Neural progenitor cell (in vitro differentiated cells): ENCODE results near the gene ALDH3B2. TPM values are rescaled to one million over a fixed set of nuclear protein-coding genes. Genes with fewer than 3 reads are reported as not detected.

Experiments
- DNase-seq: peaks from one replicate; pipeline ENCODE4 v3.0.0-alpha.2; 2016; ENCODE audit warnings: low spot score
- H2AFZ ChIP-seq: fragments of 200-600 bp; sonication (generic); replicated peaks from 2 replicates; pipeline ENCODE4 v1.6.1; 2016; ENCODE audit warnings: antibody characterized with exemption
- H3F3A ChIP-seq: fragments of 200-600 bp; sonication (generic); 2 replicates; pipeline ENCODE4 v1.6.1; 2016; ENCODE audit warnings: antibody characterized with exemption, low read depth
- H3K27ac ChIP-seq: fragments of 200-600 bp; sonication (generic); 2 replicates; pipeline ENCODE4 v1.5.1; 2016; ENCODE audit warnings: mild to moderate bottlenecking
- H3K27me3 ChIP-seq: fragments of 200-600 bp; sonication (generic); 2 replicates; pipeline ENCODE4 v1.6.1; 2016; ENCODE audit warnings: mild to moderate bottlenecking, moderate library complexity
- H3K36me3 ChIP-seq: fragments of 200-600 bp; sonication (generic); 2 replicates; pipeline ENCODE4 v1.5.1; 2016
- H3K4me1 ChIP-seq: fragments of 200-600 bp; sonication (generic); 2 replicates; pipeline ENCODE4 v1.6.1; 2016; ENCODE audit warnings: mixed run types
- H3K4me2 ChIP-seq: fragments of 200-600 bp; sonication (generic); 2 replicates; pipeline ENCODE4 v1.6.1; 2016
- H3K4me3 ChIP-seq: fragments of 200-600 bp; sonication (generic); 2 replicates; pipeline ENCODE4 v1.5.1; 2016
- H3K79me2 ChIP-seq: fragments of 200-600 bp; sonication (generic); 2 replicates; pipeline ENCODE4 v1.6.1; 2016; ENCODE audit warnings: low read depth
- H3K9ac ChIP-seq: fragments of 200-600 bp; sonication (generic); 2 replicates; pipeline ENCODE4 v1.6.1; 2016
- H3K9me3 ChIP-seq: fragments of 200-600 bp; sonication (generic); 2 replicates; pipeline ENCODE4 v1.5.1; 2016; ENCODE audit warnings: low read depth
- H4K20me1 ChIP-seq: fragments of 200-600 bp; sonication (generic); 2 replicates; pipeline ENCODE4 v1.6.1; 2016; ENCODE audit warnings: low read depth
- H3K27ac Mint-ChIP-seq: 3 replicates; pipeline ENCODE4 v1.8.0; 2021; ENCODE audit warnings: mixed read lengths
- H3K27me3 Mint-ChIP-seq: 2 replicates; pipeline ENCODE4 v1.8.0; 2022; ENCODE audit warnings: low read depth, mild to moderate bottlenecking, inconsistent platforms, moderate library complexity, mixed read lengths; ENCODE audit not compliant: insufficient read depth
- H3K36me3 Mint-ChIP-seq: 3 replicates; pipeline ENCODE4 v1.8.0; 2021; ENCODE audit warnings: mixed read lengths
- H3K4me1 Mint-ChIP-seq: 3 replicates; pipeline ENCODE4 v1.8.0; 2021; ENCODE audit warnings: mixed read lengths
- H3K4me3 Mint-ChIP-seq: 3 replicates; pipeline ENCODE4 v1.8.0; 2021; ENCODE audit warnings: mild to moderate bottlenecking, moderate library complexity, mixed read lengths
- H3K9me3 Mint-ChIP-seq: 3 replicates; pipeline ENCODE4 v1.8.0; 2020; ENCODE audit warnings: mixed read lengths
- EZH2 ChIP-seq: fragments of 200-600 bp; sonication (generic); IDR thresholded peaks from 2 replicates; pipeline ENCODE4 v1.6.1; 2017; ENCODE audit warnings: antibody characterized with exemption, mild to moderate bottlenecking, moderate library complexity
- EZH2phosphoT487 ChIP-seq: fragments of 200-600 bp; sonication (generic); IDR thresholded peaks from 2 replicates; pipeline ENCODE4 v1.6.1; 2017; ENCODE audit warnings: antibody characterized with exemption
- total RNA-seq: library from RNA; depleted of rRNA; stranded (reverse); fragments of >200 nt; gene quantifications from 2 replicates; pipeline ENCODE4 v1.2.3, GENCODE V29; 2015; ENCODE audit warnings: low replicate concordance
- TF ChIP-seq, protein P1 (sequence below): fragments of 200-600 bp; sonication (generic); IDR thresholded peaks from 2 replicates; pipeline ENCODE4 v1.5.1; 2017; ENCODE audit warnings: antibody characterized with exemption, mild to moderate bottlenecking

ALDH3B2 gene
- total RNA-seq, 1 donor from 2014 or later = not detected

DNA sequence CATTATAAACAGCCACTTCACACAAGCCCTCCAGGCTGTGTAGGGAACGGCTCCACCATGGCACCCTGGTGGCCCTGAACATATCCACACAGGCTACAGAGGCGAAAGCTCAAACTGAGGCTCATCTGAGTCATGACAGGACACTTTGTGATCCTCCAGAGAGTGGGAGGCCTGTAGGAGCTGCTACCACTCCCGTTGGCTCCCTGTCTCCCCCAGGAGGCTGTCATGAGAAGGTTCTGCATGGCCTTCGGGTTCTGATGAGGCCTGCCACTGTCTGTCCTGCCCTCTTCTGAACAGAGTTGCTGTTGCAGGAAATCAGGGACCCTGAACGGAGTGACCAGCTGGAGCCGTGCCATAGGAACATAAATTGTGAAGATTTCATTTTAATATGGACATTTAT is 23.8 kb upstream of the ALDH3B2 start:
- Mint-ChIP-seq H3K4me3 (no peak overlapping the region), H3K36me3 (peaks cover 3% of the 10 kb centered on the region), H3K9me3 (peaks cover 6% of the 10 kb centered on the region), H3K4me1 (peaks cover 9% of the 10 kb centered on the region), H3K27me3 (peaks cover 6% of the 10 kb centered on the region), H3K27ac (no peak overlapping the region)
- Histone ChIP-seq H3K4me1 (peaks cover 12% of the 10 kb centered on the region), H2AFZ (no peak overlapping the region), H3K4me3 (no peak overlapping the region), H3K27me3 (no peaks in the 10 kb centered on the region), H3K36me3 (no peaks in the 10 kb centered on the region), H3K79me2 (no peaks in the 10 kb centered on the region), H3K9ac (no peak overlapping the region), H4K20me1 (no peaks in the 10 kb centered on the region), H3F3A (peaks cover 10% of the 10 kb centered on the region), H3K4me2 (no peak overlapping the region), H3K27ac (no peak overlapping the region), H3K9me3 (no peaks in the 10 kb centered on the region)
- TF ChIP-seq, protein P1, sequence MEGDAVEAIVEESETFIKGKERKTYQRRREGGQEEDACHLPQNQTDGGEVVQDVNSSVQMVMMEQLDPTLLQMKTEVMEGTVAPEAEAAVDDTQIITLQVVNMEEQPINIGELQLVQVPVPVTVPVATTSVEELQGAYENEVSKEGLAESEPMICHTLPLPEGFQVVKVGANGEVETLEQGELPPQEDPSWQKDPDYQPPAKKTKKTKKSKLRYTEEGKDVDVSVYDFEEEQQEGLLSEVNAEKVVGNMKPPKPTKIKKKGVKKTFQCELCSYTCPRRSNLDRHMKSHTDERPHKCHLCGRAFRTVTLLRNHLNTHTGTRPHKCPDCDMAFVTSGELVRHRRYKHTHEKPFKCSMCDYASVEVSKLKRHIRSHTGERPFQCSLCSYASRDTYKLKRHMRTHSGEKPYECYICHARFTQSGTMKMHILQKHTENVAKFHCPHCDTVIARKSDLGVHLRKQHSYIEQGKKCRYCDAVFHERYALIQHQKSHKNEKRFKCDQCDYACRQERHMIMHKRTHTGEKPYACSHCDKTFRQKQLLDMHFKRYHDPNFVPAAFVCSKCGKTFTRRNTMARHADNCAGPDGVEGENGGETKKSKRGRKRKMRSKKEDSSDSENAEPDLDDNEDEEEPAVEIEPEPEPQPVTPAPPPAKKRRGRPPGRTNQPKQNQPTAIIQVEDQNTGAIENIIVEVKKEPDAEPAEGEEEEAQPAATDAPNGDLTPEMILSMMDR = no peak
- TF ChIP-seq EZH2phosphoT487 (no peak), EZH2 (no peak)
- DNase-seq = no peak

DNA sequence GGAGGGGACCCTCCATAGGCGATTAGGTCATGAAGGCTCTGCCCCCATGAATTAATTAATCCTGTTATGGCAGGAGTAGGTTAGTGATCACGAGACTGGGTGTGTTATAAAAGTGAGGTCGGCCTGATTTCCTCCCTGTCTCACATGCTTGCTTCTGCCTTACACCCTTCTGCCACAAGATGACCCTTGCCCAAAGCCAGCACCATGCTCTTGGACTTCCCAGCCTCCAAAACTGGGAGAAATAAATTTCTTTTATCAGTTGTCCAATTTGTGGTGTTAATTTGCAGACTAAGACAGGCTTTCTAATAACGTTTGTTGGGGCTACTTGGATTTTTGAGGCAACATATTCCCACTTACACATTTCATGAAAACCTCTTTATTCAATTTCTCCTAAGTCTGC is 23.4 kb upstream of the ALDH3B2 start:
- peaks cover 9% of the 10 kb centered on the region for H3K4me1 Mint-ChIP-seq
- Histone ChIP-seq H3K27ac (no peak overlapping the region), H3F3A (peaks cover 10% of the 10 kb centered on the region), H3K27me3 (no peaks in the 10 kb centered on the region), H3K9me3 (no peaks in the 10 kb centered on the region), H3K4me1 (peaks cover 12% of the 10 kb centered on the region), H3K36me3 (no peaks in the 10 kb centered on the region), H3K4me2 (no peak overlapping the region), H3K79me2 (no peaks in the 10 kb centered on the region), H3K4me3 (no peak overlapping the region), H4K20me1 (no peaks in the 10 kb centered on the region), H3K9ac (no peak overlapping the region), H2AFZ (no peak overlapping the region)
- H3K27me3 Mint-ChIP-seq = peaks cover 8% of the 10 kb centered on the region
- H3K27ac Mint-ChIP-seq = no peak overlapping the region
- peaks cover 3% of the 10 kb centered on the region for H3K36me3 Mint-ChIP-seq
- no peak for DNase-seq
- TF ChIP-seq EZH2 = no peak
- TF ChIP-seq, protein P1 = no peak
- H3K9me3 Mint-ChIP-seq = peaks cover 6% of the 10 kb centered on the region
- no peak overlapping the region for H3K4me3 Mint-ChIP-seq

DNA sequence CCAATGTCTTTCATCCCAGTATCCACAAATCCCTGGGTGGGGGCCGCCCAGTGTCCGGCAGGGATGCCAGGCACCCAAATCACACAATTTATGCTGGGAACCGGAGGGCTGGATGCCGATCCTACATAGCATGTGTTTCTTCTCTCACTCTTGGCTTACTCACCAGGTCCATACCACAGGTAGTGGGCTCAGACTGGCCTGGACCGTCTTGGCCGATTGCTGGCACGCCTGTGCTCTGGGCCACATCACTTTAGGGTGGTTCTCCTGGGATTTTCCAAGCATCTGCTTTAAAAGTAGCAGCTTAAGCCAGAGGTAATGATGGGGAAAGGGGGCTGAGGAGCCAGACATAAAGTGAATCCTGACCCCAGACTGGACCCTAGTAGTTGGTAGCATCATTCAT is 22.6 kb upstream of the ALDH3B2 start:
- H3K9ac ChIP-seq = no peak overlapping the region
- H3K9me3 Mint-ChIP-seq = peaks cover 6% of the 10 kb centered on the region

More for the DNA sequence above, 22.6 kb upstream of the ALDH3B2 start:
- no peak overlapping the region for H3K4me2 ChIP-seq
- Mint-ChIP-seq H3K36me3 (peaks cover 3% of the 10 kb centered on the region), H3K4me3 (no peak overlapping the region), H3K4me1 (peaks cover 9% of the 10 kb centered on the region), H3K27ac (no peak overlapping the region), H3K27me3 (peaks cover 8% of the 10 kb centered on the region)
- no peaks in the 10 kb centered on the region for H3K79me2 ChIP-seq
- no peak overlapping the region for H3K4me3 ChIP-seq
- H2AFZ ChIP-seq = no peak overlapping the region
- peaks cover 10% of the 10 kb centered on the region for H3F3A ChIP-seq
- H3K9me3 ChIP-seq = no peaks in the 10 kb centered on the region
- no peaks in the 10 kb centered on the region for H3K36me3 ChIP-seq
- no peak for DNase-seq
- no peak for TF ChIP-seq EZH2
- no peak for TF ChIP-seq EZH2phosphoT487
- TF ChIP-seq, protein P1 = no peak
- H3K4me1 ChIP-seq = peaks cover 12% of the 10 kb centered on the region
- no peaks in the 10 kb centered on the region for H3K27me3 ChIP-seq
- H3K27ac ChIP-seq = no peak overlapping the region
- H4K20me1 ChIP-seq = no peaks in the 10 kb centered on the region
